Stimulated activated CD4-positive, alpha-beta T cell treated with anti-CD3 and anti-CD28 coated beads, Interleukin-15, amount 100 ng/mL, for 24 hours (primary cell): ENCODE results near the gene TPPP.
"Not testable (repeated sequence)": the region's sequence is repeated elsewhere in the genome, so short reads cannot be mapped to it uniquely, and the experiment has no call there.

Source experiments
- DNase-seq: peaks from one replicate; pipeline ENCODE4 v3.0.0-alpha.2; 2020

TPPP gene

DNA sequence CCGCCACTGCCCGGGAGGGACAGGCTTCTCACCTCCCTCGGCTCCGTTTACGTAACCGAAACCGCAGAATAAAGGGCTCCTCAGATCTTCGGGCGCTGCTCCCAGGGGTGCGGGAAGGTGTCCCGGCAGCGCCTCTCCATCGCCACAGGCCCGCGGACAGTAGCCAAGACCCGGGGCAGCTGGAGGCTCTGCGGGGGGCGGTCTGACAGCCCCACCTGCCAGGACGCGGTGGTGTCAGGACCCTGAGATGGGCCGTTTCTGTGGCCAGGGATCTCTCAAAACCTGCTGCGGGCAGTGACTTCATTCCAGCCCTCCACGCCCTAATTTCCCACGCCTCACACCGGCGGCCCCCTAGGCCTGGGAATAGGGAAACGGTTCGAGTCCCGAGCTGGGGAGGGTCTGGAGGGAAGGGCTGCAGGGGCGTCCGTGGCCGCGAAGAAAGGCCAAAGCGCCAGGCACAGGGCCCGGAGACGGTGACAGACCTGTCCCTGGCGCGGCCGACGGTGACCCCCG is 567 bp downstream of the TPPP start:
- DNase-seq, result not testable (repeated sequence)

GRCh38 chr5:691817-692528 is 1.2 kb downstream of the TPPP start:
- DNase-seq, result no peak

GRCh38 chr5:691049-691448 is 2.1 kb downstream of the TPPP start:
- not testable (repeated sequence) for DNase-seq

- DNase-seq, result not testable (repeated sequence)
These were observed 2.9 kb downstream of the TPPP start for GRCh38 chr5:690293-690692.

DNA sequence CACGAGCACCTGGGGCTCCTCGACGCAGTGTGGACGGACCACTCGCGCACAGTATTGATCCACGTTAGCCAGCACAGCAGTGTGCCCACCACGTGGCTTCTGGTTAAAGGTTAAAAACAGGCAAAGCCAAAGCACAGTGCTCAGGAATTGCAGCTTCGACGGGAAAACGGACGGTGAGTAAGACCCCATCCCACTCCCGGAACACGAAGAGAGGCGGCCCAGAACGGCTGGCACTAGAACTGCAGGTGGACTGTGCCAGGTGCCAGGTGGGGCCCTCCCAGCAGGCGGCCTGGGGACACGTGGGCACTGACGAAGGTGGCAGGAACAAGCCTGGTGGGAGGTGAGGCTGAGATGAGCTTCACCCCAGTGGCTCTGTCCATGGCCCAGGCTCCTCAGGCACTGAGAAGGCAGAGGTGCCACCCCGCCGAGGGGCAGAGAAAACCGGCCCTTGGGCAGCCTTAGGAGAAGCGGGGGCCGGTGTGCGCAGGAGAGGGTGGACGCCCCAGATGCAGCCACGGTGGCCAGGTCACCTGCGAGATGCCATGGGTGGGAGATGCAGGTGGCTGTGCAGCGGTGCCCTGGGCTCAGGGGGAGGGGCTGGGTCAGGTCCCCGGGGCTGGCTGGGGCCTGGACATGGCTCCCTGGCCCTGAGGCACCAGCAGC is 4.7 kb downstream of the TPPP start:
- DNase-seq, result not testable (repeated sequence)

DNA sequence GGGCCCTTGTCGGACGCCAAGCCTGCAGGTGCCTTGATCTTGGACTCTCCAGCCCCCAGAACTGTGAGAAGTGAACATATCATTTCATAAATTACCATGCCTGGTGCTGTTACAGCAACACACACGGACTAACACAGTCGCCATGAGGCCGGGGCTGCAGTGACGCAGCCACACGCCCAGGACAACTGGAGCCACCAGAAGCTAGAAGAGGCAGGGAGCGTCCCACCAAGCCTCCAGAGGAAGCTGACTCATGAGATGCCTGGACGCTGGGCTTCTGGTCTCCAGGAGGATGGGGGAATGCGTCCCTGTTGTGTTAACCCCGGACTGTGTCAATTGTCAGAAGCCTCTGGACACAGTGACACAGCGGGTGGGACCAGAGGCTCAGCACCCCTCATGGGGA is 6.2 kb downstream of the TPPP start:
- not testable (repeated sequence) for DNase-seq

GRCh38 chr5:686172-686523 is 7.0 kb downstream of the TPPP start:
- not testable (repeated sequence) for DNase-seq

- DNase-seq, result no peak
These were observed 7.6 kb downstream of the TPPP start for GRCh38 chr5:685262-686171.

DNA sequence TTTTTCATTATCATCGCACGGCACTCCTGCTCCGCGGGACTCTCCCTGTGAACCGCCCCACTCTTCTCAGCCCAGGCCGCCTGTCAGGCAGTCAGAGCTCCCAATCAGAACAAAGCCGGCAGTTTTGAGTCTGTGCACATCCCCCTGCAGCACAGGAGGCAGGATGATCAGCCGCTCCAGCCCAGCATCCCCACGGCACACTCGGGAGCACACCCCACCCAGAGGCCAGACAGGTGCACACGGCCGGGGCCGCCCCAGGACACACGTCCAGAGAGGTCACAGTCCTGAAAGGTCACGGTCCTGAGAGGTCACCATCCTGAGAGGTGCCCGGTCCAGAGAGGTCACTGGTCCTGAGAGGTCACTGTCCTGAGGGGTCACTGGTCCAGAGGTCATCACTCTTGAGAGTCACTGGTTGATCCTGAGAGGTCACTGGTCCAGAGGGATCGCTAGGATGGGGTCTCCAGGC is 8.4 kb downstream of the TPPP start:
- no peak for DNase-seq

DNA sequence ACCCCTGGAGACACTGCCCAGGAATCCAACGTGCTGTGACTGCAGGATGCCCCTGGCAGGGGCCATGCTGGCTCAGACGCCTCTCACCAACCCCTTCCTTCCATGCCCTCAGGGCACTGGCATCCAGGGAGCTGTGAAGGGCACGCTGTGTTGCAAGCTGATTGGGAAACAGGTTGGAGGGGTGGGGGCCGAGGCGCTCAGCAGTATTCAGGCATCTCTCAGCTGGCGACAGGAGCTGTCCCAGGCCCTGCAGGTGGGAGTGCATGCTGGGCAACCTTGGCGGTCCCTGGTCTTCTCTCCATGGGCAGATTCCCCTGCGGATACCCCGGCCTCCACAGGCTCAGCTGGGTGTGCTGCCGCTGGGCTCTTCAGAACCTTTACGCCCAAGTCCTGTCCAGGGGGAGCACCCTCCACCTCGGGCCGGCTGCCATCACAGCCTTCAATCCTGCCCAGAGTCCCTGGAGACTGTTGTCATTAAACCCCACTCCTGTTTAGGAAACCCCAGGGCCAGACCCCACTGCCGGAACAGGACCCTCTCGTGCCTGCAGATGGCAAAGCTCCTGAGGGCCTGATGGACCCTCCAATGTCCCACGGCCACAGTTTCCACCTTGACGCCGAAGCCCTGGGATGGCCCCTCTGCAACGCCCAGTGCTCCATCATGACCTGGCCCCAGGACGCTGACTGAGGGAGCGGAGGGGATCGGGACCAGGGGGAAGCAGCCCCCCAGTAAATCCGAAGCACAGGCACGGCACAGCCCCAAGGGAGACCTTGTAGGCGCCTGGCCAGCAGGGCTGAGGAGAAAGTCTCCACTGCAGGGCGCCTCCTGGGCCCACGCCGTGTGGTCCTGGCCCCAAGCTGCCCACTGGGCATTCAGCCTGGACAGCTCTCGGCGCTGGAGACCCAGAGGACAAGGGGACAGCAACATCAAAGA is 9.3 kb downstream of the TPPP start:
- DNase-seq, result no peak

- not testable (repeated sequence) for DNase-seq
These were observed 10.3 kb downstream of the TPPP start for GRCh38 chr5:682651-683358.

- not testable (repeated sequence) for DNase-seq
These were observed 10.9 kb downstream of the TPPP start for GRCh38 chr5:682216-682615.

DNA sequence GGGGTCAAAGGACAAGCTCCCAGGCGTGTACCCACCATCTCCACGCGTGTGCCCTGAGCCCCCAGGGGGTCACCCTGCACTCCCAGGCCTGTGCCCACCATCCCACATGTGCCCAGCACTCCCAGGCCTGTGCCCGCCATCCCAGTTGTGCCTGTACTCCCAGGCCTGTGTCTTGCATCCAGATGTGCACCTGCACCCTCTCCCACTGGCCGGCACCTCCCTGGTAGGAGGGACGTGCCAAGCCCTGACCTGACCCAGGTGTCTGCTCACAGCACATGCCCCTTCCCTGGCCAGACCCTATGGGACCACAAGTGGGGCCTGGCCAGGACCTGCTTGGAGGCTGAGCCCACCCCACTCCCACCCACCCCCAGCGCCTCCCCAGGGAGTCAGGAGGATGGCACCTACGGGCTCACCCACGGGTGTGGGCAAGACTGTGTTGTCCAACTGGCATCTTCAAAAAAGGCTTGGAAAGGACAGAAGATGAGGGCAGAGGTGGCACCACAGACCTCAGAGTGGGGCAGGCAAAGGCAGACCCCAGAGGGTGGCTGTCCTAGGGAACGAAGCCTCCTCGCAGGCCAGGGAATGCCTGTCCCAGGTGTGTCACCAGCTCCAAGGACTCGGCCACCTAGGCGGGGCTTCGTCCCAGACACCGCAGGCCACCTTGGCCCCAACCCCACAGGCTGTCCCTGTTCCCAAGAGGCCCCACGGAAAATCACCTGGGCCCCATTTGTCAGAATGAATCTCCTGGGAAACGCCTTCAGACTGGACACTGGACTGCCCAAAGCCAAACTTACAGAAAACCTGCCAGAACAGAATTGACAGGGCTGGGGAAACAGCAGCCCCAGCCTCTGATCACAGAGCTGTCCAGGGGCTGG is 11.6 kb downstream of the TPPP start:
- not testable (repeated sequence) for DNase-seq

DNA sequence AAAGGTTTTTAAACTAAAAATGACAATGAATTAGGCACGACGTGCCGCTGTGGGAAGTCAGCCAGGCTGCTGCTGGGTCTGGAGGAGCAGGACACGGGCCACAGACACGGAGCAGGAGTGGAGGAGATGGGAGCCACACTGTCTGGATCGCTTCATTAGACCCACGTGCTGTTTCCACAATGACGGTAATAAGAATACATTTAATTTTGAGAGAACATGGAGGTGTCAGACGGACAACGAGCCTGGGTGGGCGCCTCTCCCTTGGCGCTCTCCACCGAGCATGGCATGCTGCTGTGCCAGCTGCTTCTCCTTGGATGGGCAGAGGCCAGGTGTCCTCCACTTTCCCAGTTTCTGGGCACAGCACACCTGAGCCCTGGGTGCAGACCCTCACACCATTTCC is 12.3 kb downstream of the TPPP start:
- not testable (repeated sequence) for DNase-seq

DNA sequence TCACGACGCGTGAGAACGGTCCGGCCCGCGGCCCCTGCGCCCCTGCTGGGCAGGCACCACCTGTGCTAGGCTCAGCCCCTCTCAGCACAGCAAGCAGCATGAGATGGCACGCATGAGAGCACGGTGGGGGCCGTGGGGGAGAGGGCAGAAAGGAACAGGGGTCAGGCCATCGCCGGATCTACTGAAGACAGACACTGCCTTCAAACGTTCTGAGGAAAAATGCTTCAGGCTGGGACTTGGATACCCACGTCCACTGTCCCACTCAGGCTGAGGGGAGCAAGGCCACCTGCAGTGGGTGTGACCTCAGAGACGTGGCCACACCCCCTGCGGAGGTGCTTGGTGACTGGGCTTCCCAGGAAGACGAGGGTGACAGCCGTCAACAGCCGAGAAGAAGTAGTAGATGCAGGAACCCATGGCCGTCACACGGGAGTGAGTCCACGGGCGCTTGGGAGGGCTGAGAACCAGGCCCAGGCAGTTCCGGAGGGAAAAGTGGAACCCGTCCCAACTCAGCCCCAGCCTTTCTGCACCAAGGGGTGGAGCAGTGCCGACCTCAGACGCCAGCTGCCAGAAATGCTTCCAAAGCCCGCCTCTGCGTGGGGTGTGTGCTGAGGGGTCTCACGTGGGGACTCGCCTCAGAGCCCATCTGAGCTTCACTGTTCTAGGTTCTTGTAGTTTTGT is 12.9 kb downstream of the TPPP start:
- not testable (repeated sequence) for DNase-seq

- not testable (repeated sequence) for DNase-seq
These were observed 13.8 kb downstream of the TPPP start for GRCh38 chr5:679166-679895.

DNA sequence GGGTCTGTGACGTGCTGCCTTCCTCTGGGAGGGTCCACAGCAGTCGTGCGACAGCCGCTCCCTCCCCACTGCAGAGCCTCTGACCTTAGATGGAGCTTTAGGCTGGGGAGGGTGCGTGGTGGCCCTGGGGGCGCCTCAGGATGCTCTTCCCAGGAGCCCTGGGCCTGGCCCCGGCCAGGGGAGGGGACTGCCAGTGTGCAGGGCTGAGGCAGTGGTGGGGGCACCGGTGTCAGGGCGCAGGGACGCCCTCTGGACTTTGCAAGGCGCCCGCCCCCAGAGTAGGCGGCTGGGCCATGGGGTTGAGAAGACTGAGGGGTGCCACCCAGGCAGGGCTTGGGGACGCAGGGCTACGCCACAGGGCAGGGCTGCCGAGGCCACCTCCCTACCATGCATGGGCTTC is 14.6 kb downstream of the TPPP start:
- DNase-seq, result not testable (repeated sequence)

- DNase-seq, result no peak
These were observed 15.7 kb downstream of the TPPP start for GRCh38 chr5:677131-678101.
